HG03159 (cell line): ENCODE results near the gene GRM2.
"Not testable (repeated sequence)": the region's sequence is repeated elsewhere in the genome, so short reads cannot be mapped to it uniquely, and the experiment has no call there.

Experiments used
- ATAC-seq: cut with Tn5 transposase; IDR thresholded peaks from one replicate; pipeline ENCODE4 v1.9.1; 2021; ENCODE audit warnings: mild to moderate bottlenecking, moderate library complexity; ENCODE audit not compliant: unreplicated experiment

Gene GRM2

GRCh38 chr3:51721062-51721745, 14.3 kb downstream of the GRM2 start:
- ATAC-seq = no peak

- ATAC-seq = no peak
Measured at GRCh38 chr3:51722362-51722761, 15.5 kb downstream of the GRM2 start.

GRCh38 chr3:51727500-51727899, 20.6 kb downstream of the GRM2 start:
- no peak for ATAC-seq

GRCh38 chr3:51729042-51729633, 22.3 kb downstream of the GRM2 start:
- no peak for ATAC-seq

GRCh38 chr3:51733859-51734571, 27.1 kb downstream of the GRM2 start:
- ATAC-seq = no peak

- no peak for ATAC-seq
Measured at GRCh38 chr3:51734572-51734907, 27.7 kb downstream of the GRM2 start.

- no peak for ATAC-seq
Measured at GRCh38 chr3:51735039-51735438, 28.2 kb downstream of the GRM2 start.

- no peak for ATAC-seq
Measured at GRCh38 chr3:51735950-51736349, 29.1 kb downstream of the GRM2 start.

- no peak for ATAC-seq
Measured at GRCh38 chr3:51739110-51739509, 32.2 kb downstream of the GRM2 start.

- ATAC-seq = not testable (repeated sequence)
Measured at GRCh38 chr3:51742320-51742719, 35.5 kb downstream of the GRM2 start.

- ATAC-seq = not testable (repeated sequence)
Measured at GRCh38 chr3:51742978-51743377, 36.1 kb downstream of the GRM2 start.

GRCh38 chr3:51747840-51748239, 41.0 kb downstream of the GRM2 start:
- no peak for ATAC-seq

GRCh38 chr3:51748327-51748726, 41.5 kb downstream of the GRM2 start:
- ATAC-seq = no peak

GRCh38 chr3:51750878-51751277, 44.0 kb downstream of the GRM2 start:
- ATAC-seq = no peak

- ATAC-seq = no peak
Measured at GRCh38 chr3:51751287-51751686, 44.4 kb downstream of the GRM2 start.

- not testable (repeated sequence) for ATAC-seq
Measured at GRCh38 chr3:51753763-51754750, 47.2 kb downstream of the GRM2 start.

- ATAC-seq = no peak
Measured at GRCh38 chr3:51759203-51759602, 52.3 kb downstream of the GRM2 start.
